Measurements from ENCODE around the gene SLC7A11.

SLC7A11 gene

DNA sequence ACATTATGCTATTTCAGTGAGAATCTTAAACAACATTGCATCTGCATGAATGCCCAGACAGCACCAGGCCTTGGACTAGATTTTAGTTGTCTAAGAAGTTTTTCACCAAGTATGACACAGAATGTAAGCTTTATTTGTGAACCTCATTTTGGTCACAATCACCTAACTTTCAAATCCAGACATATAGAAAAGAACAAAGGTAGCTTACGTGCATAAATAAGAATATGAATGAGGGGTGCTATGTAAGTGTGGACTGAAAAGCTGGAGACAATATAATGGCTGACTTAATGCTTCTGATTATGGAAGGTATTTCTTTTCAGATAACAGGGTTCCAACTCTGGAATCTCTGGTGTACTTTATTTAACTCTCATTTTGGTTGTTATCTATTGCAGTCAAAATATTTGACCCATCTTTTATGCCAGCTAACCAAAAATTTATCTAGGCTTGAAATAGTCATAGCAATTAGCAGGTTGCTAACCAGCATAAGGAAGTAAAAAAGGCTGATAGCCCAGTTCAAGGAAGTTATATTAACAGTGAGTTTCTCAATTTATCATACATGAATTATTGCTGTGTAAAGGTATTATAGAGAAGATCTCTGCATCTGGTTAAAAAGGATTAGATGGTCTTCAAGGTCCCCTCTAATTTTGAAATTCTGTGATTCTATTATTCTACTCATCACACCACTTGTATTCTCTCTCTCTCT, 36.5 kb downstream of the SLC7A11 start:
- DNase-seq = no peak

DNA sequence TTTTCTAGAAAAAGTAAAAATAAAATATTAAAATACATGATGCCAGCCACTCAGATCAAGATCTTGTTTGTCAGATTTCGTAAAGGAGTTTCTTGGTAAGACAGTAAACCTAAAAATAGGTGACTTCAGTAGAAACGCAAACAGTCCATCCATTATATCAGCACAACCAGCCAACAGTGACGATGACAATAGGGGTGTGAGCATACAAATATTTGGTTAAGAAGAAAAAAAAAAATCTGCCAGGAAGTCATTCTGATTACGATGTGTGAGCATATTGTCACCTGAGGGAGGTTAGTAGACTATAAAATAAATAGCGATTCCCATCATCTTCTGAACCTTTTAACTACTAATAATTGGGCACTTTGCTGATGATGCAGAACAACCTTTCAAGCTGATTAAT, 37.6 kb downstream of the SLC7A11 start:
- no peak for DNase-seq

DNA sequence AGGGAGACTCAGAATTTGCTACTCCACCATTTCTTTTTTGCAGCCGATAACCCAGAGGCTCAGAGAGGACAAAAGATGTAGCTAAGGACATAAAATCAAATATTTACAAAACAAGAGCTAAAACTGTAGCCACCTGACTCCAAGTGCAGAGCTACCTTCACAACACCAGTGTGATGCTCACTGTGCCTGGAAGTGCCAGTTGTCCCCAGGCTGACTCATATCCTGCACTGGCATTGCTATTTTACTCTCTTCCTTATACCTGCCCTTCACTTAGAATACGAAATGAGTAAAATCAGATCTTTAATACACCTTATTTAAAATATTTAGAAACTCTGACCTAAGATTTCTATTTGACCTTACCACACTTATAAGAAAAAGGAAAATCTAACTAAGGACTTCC, 39.5 kb downstream of the SLC7A11 start:
- no peak for DNase-seq

DNA sequence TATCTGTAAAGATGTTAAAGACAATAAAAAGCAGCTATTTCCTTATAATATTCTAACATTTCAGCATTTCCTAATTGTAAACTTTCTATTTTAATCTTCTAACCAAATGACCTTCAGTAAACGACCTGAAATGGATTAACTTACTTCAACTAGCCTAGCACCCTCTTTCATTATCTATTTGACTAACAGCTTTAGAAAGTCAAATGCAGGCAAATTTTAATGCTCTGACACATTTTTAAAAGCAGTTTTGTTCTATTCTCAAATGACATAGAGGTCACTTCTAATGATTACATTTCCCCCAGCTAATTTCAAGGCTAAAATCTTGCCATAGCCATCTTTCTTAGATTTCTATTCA, 41.9 kb downstream of the SLC7A11 start:
- no peak for DNase-seq

DNA sequence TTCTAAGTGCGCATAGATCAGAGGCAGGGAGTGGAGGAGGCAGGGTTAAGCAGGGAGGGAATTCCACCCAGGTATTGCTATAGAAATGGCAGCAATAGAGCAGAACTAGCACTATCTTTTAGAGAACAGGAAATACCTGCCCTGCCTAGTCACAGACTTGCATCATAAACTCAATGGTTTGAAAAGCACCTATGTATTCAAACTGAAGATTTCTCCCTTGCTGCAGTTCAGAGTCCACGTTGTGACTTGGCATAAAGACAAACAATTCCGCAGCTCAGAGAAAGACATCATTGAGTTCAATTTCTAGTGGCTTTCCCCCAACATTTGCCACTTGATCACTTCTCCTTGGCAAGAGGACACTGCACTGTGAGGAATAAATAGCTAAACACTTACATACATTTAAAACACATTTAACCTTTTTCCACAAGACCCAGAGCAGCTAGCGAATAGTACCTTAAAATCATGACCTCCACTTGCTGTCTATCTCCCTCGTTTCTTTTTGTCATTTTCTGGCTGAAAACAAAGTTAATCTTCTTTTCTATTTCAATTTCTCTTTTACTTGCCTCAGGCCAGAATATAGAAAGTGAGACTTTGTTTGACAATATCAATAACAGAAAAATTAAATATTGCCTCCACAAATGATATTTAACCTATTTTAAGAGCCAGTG, 42.4 kb downstream of the SLC7A11 start:
- no peak for DNase-seq

DNA sequence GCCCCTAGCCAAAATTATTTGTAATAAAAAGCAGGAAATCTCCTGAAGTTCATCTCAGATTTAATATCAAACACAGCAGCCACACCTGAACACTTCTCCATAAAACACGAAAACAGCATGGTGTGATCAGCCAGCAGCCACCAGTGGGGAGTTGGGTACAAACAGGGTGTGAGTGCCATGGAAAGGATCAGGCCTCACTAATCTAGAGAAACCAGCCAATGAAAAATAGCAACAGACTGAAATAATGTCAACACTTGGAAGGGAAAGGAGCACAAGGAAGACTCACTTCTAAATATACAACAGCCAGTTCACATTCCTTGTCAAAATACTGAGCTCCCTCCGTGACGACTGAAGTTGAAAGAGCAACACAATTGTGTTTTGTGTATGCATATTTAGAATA, 46.0 kb downstream of the SLC7A11 start:
- no peak for DNase-seq

DNA sequence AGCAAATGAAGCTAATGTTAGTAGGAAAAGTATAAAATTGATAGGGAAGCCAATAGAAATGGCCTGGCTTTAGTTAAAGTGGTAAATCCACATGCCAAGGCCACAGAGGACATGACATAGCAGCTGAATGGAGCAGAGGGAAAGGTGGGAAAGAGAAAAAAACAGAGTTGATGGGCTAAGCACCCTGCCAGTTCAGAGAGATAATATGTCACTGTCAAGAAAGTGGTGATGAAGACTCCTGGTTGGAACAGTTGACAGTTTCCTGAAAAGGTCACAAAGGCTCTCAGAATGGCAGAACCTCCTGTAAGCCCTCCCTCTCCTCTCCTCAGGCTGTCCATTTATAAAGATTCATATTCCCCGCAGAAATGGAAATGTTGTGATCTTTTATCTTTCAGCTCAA, 48.2 kb downstream of the SLC7A11 start:
- DNase-seq = no peak

DNA sequence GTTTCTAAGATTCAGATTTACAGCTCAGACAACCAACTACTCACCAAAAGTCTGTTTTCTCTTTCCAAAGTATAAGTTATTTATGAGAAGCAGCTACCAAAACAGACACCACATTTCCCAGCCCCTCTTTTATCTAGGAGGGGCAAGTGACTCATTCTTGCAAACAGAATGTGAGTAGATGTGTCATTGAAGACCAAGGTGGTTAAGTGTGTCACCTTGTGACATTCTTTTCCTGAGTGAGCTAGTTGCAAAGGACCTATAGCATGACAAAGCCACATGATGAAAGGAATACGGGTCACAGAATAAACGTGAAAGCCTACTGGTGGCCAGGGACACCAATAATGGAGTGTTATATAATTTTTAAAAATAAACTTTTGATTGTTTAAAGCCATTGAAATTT, 50.0 kb downstream of the SLC7A11 start:
- no peak for DNase-seq

DNA sequence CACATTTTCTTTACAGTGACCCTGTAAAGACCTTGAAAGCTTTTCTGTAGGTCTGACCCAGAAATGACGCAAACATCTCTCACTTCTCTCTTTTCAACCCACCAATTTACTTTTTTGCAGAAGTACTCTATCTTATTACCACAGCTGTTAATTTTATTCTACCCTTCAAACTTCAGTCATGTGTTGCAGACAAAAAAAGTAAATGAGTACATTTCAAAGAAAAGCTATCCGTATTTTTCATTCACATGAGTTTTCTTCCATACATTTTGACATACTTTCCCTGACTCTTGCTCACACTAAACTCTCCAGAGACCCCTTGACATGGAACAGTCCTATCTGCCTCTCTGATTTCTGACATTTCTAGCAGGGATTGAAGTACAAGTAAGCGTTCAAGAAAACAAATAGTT, 51.7 kb downstream of the SLC7A11 start:
- DNase-seq = no peak

DNA sequence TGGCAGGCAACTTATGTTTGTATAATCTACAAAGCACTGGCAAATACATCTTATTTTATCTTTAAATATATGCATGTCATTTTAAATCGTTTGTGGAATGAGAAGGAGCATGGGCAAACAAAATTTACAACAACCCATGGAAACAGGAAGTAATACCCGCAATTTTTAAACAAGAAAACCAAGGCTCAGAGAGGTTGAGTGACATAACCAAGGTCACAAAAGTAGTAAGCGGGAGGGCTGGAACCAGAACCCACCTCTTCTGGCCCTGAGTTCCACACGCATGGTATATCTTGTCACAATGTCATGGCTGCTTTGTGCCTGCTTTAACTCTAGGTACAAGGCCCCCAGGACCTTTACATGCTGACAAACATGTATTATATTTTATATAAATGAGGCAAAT, 52.9 kb downstream of the SLC7A11 start:
- no peak for DNase-seq

DNA sequence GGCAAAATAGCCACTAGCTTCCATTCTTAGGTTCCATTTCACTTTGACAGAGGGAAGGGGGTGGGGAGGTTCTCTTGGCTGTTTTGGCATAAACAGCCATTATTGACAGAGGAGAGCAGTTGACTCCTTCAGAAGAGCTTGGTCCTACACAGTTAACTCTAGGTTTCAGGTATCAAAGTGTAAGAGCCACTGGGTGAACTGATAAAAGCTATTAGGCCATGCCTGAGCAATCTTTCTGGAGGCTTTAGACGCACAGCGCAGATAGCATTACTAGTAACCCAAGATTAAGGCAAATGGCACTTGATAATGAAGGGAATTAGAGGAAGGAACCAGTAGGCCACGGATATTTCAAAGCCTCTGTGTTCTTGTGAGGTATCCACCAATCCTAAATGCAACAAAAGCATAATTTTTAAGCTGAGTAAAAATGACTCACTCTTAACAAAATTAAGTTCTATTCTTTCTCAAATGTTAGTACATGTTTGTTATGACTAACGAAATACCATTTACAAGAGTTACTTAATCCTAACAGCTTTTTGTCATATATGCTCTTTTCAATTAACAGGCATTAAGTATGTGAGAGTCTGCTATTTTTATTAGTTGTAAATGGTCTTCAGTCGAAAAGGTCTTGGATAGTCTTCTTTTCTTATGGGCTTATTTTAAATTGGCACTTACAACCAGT, 53.6 kb downstream of the SLC7A11 start:
- DNase-seq = no peak

DNA sequence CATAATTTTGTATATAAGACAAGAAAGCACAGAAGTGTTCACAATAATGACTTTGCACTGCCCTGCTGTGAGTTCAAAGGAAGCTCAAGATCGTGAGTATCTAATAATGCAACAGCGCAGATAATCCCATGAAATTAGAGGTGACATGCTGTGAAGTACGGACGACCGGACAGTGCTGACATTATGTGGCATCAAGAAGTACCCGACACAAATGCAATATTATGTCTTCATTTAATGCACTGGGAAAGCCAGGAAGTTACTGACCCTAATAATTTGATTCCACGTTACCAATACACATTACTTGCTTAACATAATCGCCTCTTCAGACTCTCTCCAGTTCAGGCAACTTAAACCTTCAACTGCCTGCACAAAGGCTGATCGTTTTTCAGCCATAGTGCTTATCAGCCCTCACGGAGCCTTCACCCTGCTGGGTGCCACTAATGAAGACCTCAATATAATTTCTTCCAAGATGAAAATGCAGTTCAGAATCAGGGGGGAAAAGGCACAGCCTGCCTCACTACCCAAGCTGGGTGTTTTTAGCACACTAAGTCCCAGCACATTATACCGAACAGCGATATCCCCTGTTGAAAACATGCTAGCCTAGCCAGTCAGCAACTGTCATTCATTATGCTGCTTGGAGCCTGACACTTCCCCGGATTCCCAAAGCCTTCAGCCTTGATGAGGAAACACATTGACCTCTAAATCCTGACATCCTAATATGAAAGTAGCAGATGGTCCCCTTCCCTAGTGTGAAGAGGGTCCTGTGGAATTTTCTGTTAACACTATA, 56.1 kb downstream of the SLC7A11 start:
- no peak for DNase-seq

DNA sequence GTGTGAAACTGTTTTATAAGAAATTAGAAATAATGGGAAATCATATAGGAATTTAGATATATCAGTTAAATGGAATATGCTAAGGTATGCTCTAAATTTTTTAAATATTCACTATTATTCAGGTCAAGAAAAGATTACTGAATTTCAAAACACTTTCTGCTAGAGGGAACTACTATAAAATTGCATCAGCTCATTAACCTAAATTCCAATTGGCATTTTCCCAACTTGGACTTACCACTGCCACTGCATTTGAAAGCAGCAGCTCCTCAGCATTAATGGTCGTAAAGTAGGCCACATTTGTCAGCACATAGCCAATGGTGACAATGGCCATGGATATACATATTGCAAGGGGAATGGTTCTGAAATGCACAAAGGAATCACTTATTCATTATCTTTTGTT, 57.3 kb downstream of the SLC7A11 start:
- no peak for DNase-seq

DNA sequence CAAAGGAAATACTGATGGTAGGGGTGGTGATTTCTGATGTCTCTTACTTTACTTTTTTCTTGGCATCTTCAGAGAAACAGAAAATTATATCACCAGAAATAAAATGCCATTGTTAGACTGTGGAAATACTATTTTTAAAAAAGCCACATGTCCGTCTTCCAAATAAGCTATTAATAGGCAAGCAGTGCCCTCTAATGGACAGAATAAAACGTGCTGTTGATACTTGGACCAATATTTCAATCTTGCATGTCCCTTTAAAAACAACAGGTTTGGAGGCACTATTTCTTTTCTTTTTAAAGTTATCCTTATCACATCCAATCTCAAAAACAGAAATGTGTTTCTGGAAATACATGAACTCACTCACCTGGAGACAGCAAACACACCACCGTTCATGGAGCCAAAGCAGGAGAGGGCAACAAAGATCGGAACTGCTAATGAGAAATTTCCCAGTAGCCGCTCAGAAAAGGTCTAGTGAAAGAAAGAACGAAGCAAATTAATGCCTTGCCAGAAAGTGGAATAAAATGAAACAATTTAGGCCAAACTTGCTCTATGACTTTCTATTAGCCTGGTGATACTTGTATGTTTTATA, 59.2 kb downstream of the SLC7A11 start:
- DNase-seq = no peak

DNA sequence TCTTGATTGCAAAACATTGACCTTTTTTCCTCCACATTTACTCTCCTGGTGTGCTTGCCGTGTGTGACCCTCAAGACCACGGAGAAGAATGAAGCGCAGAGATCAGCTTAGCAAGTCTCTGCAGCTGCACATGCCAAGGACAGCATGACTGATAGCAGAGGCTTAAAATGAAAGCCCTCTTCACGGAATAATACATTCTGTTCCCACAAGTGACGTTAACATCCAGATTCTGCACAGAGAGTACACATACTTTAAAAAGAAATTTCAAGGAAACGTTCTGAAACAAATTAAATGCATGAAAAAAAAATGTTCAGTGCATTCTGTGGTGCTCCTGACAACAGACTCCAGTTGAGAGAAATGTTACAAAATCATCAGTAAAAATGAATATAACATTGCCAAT, 60.9 kb downstream of the SLC7A11 start:
- DNase-seq = no peak

DNA sequence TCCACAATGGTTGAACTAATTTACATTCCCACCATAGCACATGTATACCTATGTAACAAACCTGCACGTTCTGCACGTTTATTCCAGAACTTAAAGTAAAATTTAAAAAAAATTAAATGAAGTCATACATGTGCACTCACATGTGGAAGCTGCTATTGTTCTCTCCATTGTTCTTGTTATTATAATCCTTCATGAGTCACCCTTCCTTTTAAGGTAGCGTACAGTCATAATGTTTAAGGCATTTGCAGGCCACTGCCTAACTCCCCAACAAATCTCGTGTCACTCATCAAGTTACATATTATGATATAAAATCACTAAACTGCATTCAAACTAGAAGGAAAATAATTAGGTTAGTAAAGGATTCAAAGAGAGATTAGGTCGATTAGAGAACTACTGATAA, 63.6 kb downstream of the SLC7A11 start:
- DNase-seq = no peak

DNA sequence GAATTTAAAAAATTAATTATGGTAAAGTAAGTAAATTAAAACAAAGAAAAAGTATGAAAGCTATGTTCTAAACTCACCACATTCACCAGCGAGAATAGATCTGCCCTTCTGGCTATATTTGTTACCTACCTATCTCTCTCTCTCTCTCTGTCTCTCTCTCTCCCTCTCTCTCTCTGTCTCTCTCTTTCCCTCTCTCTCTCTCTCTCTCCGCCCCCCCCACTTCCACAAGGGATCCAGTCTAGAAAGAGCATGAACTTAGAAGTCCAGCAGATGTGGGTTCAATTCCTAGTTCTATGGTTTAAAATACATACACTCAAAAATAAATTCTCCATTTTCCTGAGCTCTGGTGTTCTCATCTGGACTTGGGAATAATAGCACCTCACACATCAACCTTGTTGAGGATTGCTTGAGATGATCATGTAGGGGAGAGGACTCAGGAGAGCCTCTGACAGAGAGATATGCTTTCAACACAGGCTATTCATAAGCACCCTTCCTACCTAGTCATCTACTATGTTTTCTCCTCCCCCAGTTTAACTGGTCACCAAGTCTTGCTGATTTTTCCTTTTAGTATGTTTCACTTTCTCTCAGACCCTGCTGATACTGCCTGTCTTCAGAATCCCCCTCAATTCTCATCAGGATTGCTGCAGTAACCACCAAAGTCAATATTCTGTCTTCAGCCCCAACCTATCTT, 64.7 kb downstream of the SLC7A11 start:
- DNase-seq = no peak

DNA sequence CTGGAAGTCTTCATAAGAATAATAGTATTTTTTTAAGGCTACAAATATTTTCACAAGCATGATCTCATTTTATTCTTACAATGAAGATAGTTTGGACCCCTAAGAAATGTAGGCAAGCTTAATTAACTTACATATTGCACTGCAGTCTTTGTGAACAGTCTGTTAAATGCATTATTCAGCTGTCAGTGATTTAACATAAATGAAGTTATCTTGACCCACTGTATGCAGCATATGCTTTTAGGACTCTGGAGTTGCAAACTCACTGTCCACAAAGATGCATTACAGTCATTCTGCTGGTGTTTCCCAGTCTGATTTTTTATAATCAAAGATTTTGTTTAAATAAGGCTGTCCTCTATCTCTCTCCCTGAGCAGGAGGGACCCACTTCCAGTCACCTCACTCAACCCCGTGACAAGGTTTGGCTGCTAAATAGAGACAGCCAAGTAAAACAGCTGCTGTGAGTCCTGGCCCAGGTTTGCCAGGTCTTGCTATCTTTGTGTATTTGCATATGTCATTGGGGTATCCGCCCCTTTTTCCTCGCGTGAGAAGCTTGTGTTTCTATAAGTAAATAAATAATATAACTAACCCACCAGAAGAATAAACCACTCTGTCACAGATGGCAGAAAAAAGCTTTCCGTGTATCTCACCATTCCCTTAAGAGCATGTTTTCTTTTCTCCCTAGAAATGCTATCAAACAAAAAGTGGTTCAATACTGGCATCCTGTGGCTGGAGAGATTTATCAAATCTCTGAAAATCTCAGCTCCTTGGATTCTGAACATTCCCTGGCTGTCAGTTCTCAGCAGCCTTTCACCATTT, 67.0 kb downstream of the SLC7A11 start:
- no peak for DNase-seq

DNA sequence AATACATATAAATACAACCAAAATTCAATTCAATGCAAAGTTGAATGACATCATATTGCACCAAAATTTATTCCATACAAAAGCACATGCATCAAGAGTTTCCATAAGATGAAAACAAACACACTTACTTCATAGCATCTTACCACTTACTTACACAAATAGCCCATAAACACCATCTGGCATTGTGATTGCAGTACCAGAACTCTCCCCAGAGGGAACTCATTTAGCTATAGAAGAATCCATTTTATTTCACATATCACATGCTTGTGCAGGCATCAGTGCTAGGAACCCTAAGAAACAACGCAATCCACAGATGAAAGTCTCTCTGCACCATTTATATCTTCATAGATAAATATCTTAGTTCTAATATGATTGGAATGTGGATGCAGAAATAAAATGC, 77.9 kb downstream of the SLC7A11 start:
- no peak for DNase-seq

DNA sequence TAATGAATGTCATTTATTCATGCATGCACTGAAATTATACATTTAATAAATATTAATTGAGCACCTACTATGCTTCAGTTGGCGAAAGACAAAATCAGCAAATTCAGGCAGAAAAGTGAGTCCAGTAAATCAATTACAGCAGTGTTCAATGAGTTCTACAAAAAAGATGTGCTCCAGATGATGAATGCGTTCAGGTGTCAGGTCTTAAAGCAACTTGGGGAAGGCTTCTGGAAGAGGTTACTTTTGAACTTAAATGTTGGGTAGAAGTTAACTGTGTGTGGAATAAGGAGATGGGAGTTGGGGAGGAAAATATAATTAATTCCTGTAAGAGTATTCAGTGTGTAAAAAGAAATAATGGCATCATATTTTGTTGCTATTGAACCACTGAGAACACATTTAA, 79.0 kb downstream of the SLC7A11 start:
- no peak for DNase-seq

DNA sequence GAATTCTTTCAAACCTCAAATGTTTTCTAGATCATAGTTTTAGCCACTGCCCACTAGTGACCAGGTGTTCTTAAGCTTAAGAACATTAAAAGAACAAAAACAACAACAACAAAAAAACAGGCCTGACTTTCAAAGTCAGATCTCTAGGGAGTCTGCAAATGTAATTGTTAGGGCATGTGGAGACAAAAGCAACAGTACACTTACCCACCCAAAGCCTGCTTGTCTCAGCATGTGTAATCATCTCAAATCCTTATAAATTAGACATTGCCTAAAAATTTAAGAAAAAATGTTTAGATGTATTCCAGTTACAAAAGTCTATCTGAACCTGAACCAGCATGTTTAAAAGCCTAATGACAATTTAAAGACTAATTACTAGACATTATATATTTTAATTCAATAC, 79.9 kb downstream of the SLC7A11 start:
- DNase-seq = no peak

DNA sequence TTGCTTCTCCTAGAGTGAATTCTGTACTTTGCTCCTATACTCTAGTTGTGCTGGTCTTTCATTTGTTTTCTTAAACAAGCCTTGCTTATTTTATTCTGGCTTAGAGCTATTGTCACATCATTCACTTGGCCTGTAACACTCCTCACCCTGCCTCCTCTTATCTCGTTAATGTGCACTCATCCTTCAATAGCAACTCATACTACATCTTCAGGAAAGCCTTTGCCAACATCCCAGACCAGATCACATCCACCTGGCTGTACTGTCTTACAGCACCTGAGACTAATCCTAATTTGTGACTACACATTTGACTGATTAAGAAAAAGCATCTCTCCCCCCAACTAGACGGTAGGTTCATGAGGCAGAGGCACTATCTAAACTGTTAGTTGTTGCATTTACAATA, 80.8 kb downstream of the SLC7A11 start:
- DNase-seq = no peak

All from activated naive CD4-positive, alpha-beta T cell treated with anti-CD3 and anti-CD28 coated beads, Interleukin-2, amount 50 U/mL, for 16 hours (primary cell).